T47D (cell line): Measurements from ENCODE around the gene GPRIN1.
A peak's percentile ranks its signal among the peaks of the same experiment; 100 is the strongest.

ENCODE experiments used
- DNase-seq, 2 experiments: peaks; one replicate each; pipeline versions ENCODE4 v3.0.0 to v3.0.0-alpha.2; 2011 to 2012; ENCODE audit warnings: low read depth in 1 of 2, low spot score in 1 of 2
- JUND ChIP-seq: IDR thresholded peaks from 2 replicates; pipeline ENCODE4 v1.6.1; 2012; ENCODE audit warnings: low read depth
- in situ Hi-C: cut with HindIII; loops from 2 replicates; pipeline ENCODE4 v1.10.0; 2016; ENCODE audit warnings: low sequenced_read_pairs, low pct_unique_long_range_greater_than_20kb

The GPRIN1 gene

GRCh38 chr5:176609724-176610434 lies at the start of gene GPRIN1:
TSS of gene GPRIN1 (minus strand) at chr5:176610156. CDS start at chr5:176599834, 10,322 bp downstream.
- in situ Hi-C loops, result no loop called here
- TF ChIP-seq JUND, result no peak
- peak; percentile 76 to 95 for DNase-seq

- no peak for DNase-seq
- TF ChIP-seq JUND, result no peak
- in situ Hi-C loops, result no loop called here
Measured at GRCh38 chr5:176659512-176659839, 49.5 kb upstream of the GPRIN1 start.

DNA sequence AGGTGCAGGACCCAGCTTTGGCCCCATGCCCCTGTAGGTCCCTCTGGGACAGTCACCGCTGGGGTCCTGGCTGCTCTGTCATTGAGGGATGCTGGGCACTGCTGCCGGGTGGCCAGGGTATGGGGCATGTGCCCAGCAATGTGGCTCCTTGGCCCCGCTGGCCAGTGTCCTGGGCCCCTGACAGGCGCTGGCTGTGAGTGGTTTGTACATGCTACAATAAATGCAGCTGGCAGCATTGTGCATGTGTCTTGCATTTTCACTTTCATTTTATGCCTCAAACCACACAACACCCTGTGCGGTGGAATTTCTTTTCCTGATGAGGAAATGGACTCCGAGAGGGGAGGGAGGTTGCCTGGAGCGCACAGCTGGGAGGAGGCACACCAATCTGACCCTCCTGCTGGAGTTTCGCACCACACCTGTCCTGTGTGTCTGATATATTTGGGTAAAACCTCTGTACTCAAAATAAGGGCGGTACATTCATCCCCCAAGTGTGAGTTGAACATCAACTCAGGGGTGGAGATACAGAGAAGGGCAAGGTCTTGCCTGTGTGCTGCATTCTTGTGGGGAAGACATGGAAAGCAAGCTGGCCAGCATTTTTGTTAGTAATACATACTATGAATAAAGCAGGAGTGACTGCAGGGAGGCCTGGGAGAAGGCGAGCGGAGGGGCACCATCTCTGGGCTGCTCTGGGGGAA lies 49.0 kb upstream of the GPRIN1 start:
- DNase-seq, result no peak
- no peak for TF ChIP-seq JUND
- in situ Hi-C loops, result no loop called here

GRCh38 chr5:176658007-176658599 lies 48.1 kb upstream of the GPRIN1 start:
- in situ Hi-C loops, result no loop called here
- TF ChIP-seq JUND, result no peak
- peak; percentile 77 to 80 for DNase-seq

DNA sequence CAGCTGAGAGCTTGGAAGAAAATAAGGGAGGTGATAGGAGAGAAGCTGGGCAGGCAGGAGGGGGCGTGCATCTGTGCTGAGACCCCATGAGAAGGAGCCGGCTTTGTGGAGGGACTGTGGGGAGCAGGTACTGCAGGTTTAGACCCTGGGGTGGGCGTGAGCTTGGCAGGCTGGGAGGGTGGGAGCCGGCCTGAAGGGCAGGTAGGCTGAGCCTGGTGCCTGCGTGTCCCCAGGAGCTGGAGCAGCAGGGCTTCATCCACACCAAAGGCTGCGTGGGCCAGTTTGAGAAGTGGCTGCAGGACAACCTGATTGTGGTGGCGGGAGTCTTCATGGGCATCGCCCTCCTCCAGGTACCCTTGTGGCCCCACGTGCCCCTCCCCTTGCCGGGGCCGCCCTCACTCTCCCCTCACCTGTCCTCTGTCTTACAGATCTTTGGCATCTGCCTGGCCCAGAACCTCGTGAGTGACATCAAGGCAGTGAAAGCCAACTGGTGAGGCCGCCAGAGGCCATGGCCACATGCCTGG lies 46.6 kb upstream of the GPRIN1 start:
- in situ Hi-C loops, result no loop called here
- TF ChIP-seq JUND, result no peak
- DNase-seq, result no peak

DNA sequence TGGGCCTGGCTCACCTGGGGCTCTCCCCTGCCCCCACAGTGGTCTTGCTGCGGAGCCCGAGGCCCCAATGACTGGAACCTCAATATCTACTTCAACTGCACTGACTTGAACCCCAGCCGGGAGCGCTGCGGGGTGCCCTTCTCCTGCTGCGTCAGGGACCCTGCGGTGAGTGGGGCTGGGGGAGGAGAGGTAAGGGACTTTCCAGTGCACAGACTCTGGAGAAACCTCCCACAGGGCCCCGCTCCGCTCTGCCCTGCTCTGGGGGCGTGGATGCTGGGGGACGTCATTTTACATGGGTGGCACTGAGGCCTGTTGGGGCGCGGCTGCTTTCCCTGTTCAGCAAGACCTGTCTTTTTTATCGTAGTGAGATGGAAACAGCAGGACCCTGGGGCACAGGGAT lies 44.9 kb upstream of the GPRIN1 start:
- no peak for DNase-seq
- TF ChIP-seq JUND, result no peak
- in situ Hi-C loops, result no loop called here

DNA sequence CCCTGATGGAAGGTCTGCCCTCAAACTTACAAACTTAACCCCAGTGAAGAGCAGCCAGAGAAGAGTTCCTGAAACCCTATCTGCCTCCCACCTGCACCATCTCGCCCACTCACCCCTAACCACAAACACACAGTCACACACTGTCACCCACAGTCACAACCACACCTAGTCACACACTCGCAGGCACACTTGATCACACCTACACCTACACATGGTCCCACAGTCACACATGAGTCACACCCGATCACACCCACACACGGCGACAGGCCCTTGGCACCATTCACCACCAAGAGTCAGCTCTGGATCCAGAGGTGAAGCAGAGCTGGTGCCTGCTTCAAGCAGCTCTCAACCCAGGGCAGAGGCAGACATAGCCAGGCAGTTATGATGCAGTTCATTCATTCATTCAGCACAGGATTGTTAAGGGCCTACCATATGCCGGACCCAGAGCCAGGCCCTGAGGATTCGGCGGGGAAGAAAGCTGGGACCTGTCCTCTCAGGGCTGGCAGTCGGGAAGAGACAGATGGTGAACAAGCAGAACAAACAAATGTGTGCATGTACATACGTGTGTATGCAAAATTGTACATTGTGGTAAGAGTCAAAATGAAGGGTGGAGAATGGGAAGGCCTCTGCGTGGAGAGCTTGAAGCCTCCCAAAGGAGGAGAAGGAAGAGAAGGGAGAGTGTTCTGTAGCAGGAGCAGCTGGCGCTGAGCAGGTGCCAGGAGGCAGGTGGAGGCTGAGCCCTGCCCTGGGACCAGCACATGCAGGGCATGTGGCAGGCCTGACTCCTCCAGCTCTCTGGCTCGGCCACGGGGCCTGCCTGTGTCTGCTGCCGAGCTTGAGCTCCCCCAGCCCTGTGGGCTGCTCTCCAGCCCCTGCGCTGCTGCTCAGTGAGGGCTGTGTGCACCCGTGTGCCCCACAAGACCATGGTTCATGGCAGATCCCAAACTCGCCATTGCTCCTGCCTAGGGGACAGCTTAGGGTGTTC lies 43.7 kb upstream of the GPRIN1 start:
- no peak for TF ChIP-seq JUND
- in situ Hi-C loops, result no loop called here
- no peak for DNase-seq

- peak in 1 of 2 experiments; percentile 47 for DNase-seq
- in situ Hi-C loops, result no loop called here
- TF ChIP-seq JUND, result no peak
Measured at GRCh38 chr5:176652136-176652535, 42.2 kb upstream of the GPRIN1 start.

DNA sequence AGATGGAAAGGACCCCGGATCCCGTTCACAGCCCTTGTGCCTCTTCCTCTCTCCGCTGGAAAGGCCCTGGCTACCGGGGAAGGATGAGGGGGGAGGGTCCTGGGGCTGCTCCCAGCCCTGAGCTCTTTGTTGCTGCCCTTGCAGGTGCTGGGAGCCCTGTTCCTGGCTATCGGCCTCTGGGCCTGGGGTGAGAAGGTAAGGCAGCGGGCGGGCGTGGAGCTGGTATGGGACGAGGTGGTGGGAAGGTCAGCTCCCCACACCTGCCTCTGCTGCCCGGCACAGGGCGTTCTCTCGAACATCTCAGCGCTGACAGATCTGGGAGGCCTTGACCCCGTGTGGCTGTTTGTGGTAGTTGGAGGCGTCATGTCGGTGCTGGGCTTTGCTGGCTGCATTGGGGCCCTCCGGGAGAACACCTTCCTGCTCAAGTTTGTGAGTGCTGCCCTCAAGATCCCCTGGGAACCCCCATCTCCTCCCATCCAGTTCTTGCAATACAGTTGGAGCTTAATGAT lies 41.6 kb upstream of the GPRIN1 start:
- in situ Hi-C loops, result no loop called here
- DNase-seq, result no peak
- no peak for TF ChIP-seq JUND

GRCh38 chr5:176650354-176650884 lies 40.5 kb upstream of the GPRIN1 start:
- no peak for TF ChIP-seq JUND
- no peak for DNase-seq
- in situ Hi-C loops, result no loop called here

DNA sequence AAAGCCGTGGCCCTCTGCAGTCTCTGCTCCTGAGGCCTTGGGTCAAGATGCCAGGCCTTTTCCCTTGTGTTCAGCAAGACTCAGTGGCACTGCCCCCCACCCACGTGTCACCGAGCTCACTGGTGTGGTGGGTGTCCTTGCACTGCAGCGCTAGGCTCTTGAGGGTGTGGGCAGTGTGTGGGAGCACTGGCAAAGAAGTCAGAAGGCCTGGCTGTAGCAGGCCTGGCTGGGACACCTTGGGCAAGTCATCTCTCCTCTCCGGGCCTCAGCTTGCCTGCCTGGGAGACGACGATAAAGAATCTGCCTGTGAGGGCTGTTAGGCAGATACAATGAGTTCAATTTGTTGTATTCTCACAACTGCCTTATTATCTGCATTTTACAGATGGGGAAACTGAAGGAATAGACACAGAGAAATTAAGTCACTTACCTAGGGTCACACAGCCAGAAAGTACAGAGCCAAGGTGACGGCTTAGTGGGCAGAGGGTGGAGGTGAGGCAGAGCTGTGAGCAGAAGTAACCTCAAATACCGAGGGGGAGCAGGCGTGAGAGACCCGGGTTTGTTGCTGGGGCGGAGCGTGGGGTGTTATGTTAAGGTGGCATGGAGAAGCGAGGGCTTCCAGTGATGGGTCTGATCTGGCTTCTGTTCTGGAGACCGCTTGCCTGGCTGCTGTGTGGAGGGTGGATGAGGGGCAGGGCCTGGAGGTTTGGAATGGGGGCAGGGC lies 38.7 kb upstream of the GPRIN1 start:
- no peak for DNase-seq
- TF ChIP-seq JUND, result no peak
- in situ Hi-C loops, result no loop called here
